A673 (cell line): ENCODE measurements around the gene COQ8A. TPM values are rescaled to one million over a fixed set of nuclear protein-coding genes. Genes with fewer than 3 reads are reported as not detected.

Experiments
- BruUV-seq: library from RNA; stranded (reverse); fragments of 400-500 nt; replicated peaks from 2 replicates; lab custom pipeline; 2021; lab: Mats Ljungman, UMichigan
- CTCF ChIA-PET: fragments of 300-600 bp; sonication (Branson Sonifier 250); formaldehyde crosslinking; loops from one replicate; lab custom pipeline; 2022; ENCODE audit warnings: antibody characterized with exemption; lab: Charles Lee
- POLR2A ChIA-PET: fragments of 300-600 bp; sonication (Branson Sonifier 250); formaldehyde crosslinking; loops from one replicate; lab custom pipeline; 2022; ENCODE audit warnings: antibody characterized with exemption; ENCODE audit not compliant: low non-redundant PET; lab: Charles Lee
- DNase-seq: peaks from one replicate; pipeline ENCODE4 v3.0.0-alpha.2; 2015; ENCODE audit warnings: low spot score
- H3K27ac ChIP-seq: fragments of 200-600 bp; sonication (generic); 2 replicates; pipeline ENCODE4 v1.5.1; 2016; ENCODE audit warnings: mixed run types, low read depth, mild to moderate bottlenecking, mixed read lengths, antibody characterized with exemption, low read length; ENCODE audit not compliant: poor library complexity, severe bottlenecking
- H3K27me3 ChIP-seq: fragments of 200-600 bp; sonication (generic); replicated peaks from 2 replicates; pipeline ENCODE4 v1.6.1; 2017; ENCODE audit warnings: mixed run types, low read depth, mild to moderate bottlenecking, mixed read lengths, antibody characterized with exemption, low read length; ENCODE audit not compliant: insufficient read depth, poor library complexity
- H3K36me3 ChIP-seq: fragments of 200-600 bp; sonication (generic); 2 replicates; pipeline ENCODE4 v1.6.1; 2016; ENCODE audit warnings: mixed run types, mild to moderate bottlenecking, mixed read lengths, antibody characterized with exemption, low read length; ENCODE audit not compliant: insufficient read depth, poor library complexity, severe bottlenecking
- H3K4me1 ChIP-seq: fragments of 200-600 bp; sonication (generic); 2 replicates; pipeline ENCODE4 v1.6.1; 2017; ENCODE audit warnings: mixed run types, mild to moderate bottlenecking, mixed read lengths, antibody characterized with exemption, low read length; ENCODE audit not compliant: insufficient read depth, poor library complexity, severe bottlenecking
- H3K4me3 ChIP-seq: fragments of 200-600 bp; sonication (generic); 2 replicates; pipeline ENCODE4 v1.5.1; 2016; ENCODE audit warnings: low read depth, mixed run types, mild to moderate bottlenecking, mixed read lengths, low read length; ENCODE audit not compliant: poor library complexity, severe bottlenecking
- H3K9me3 ChIP-seq: fragments of 200-600 bp; sonication (generic); 2 replicates; pipeline ENCODE4 v1.6.1; 2016; ENCODE audit warnings: mixed run types, low read depth, mild to moderate bottlenecking, mixed read lengths, antibody characterized with exemption, low read length; ENCODE audit not compliant: poor library complexity, severe bottlenecking
- CTCF ChIP-seq: fragments of 300-800, 200-600 bp; sonication (generic); conservative IDR thresholded peaks from 2 replicates; pipeline ENCODE4 v1.5.1; 2017; ENCODE audit warnings: low read depth, mild to moderate bottlenecking, antibody characterized with exemption, low read length, moderate library complexity, mixed read lengths
- EZH2 ChIP-seq: fragments of 200-600 bp; sonication (generic); IDR thresholded peaks from 2 replicates; pipeline ENCODE4 v1.6.1; 2017; ENCODE audit warnings: borderline replicate concordance, low read depth, mild to moderate bottlenecking, mixed read lengths, antibody characterized with exemption, low read length; ENCODE audit not compliant: poor library complexity, severe bottlenecking
- intact Hi-C: fragments of 100-400 bp; cut with micrococcal nuclease; formaldehyde crosslinking; loops from one replicate; pipeline ENCODE4 v1.10.0; 2022; ENCODE audit not compliant: unreplicated experiment
- total RNA-seq: library from RNA; stranded (reverse); gene quantifications from 2 replicates; pipeline ENCODE4 v1.2.3, GENCODE V29; 2021

Gene COQ8A
- total RNA-seq, 1 experiment from 2014 or later: 7.7 TPM

DNA sequence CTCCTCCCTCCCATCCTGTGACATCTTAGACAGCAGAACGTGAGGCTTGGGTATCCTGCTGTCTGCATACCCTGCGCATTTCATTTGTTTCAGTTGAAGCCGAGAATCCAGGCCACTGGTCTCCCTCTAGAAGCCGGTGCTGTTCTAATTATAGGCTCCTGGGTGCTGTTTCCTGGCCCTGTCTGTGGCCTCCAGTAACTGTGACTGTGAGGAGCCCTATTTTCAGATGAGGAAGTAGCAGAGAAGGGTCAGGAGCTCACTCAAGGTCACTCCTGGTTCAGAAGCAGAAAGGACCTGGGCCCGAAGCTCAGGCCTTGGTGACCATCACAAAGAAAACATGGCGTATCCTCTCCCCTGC lies 24.0 kb downstream of the COQ8A start:
- Histone ChIP-seq H3K27me3 (no peaks in the 10 kb centered on the region), H3K36me3 (no peaks in the 10 kb centered on the region), H3K27ac (no peak overlapping the region), H3K9me3 (no peaks in the 10 kb centered on the region), H3K4me1 (no peaks in the 10 kb centered on the region), H3K4me3 (no peak overlapping the region)
- POLR2A ChIA-PET: interaction anchor here (0.5 kb wide), 1 partner anchor 468 kb away, joined by 3 read pairs; no protein-coding TSS in a partner anchor
- BruUV-seq: no TSS peak
- CTCF ChIA-PET: no interaction called here
- intact Hi-C loops: no loop called here
- TF ChIP-seq EZH2: no peak
- TF ChIP-seq CTCF: no peak
- DNase-seq: no peak

- intact Hi-C loops: no loop called here
- Histone ChIP-seq H3K4me3 (no peak overlapping the region), H3K27me3 (no peaks in the 10 kb centered on the region), H3K36me3 (no peaks in the 10 kb centered on the region), H3K27ac (no peak overlapping the region), H3K4me1 (no peaks in the 10 kb centered on the region), H3K9me3 (no peaks in the 10 kb centered on the region)
- POLR2A ChIA-PET: interaction anchor here (0.5 kb wide), 1 partner anchor 467 kb away, joined by 3 read pairs; no protein-coding TSS in a partner anchor
- BruUV-seq: no TSS peak
- no peak for DNase-seq
- TF ChIP-seq EZH2: no peak
- no peak for TF ChIP-seq CTCF
- CTCF ChIA-PET: no interaction called here
Measured at GRCh38 chr1:226964611-226965486, 24.8 kb downstream of the COQ8A start.

- CTCF ChIA-PET: no interaction called here
- Histone ChIP-seq H3K27ac (no peak overlapping the region), H3K36me3 (no peaks in the 10 kb centered on the region), H3K9me3 (no peaks in the 10 kb centered on the region), H3K4me3 (no peak overlapping the region), H3K4me1 (no peaks in the 10 kb centered on the region), H3K27me3 (no peaks in the 10 kb centered on the region)
- POLR2A ChIA-PET: no interaction called here
- no TSS peak for BruUV-seq
- no peak for DNase-seq
- no peak for TF ChIP-seq EZH2
- no peak for TF ChIP-seq CTCF
- intact Hi-C loops: no loop called here
Measured at GRCh38 chr1:226965581-226966440, 25.7 kb downstream of the COQ8A start.
